HG03045 (cell line): ENCODE data around the gene FABP6.

ENCODE experiments used
- ATAC-seq: cut with Tn5 transposase; IDR thresholded peaks from one replicate; pipeline ENCODE4 v1.9.1; 2021; ENCODE audit warnings: mild to moderate bottlenecking, moderate library complexity; ENCODE audit not compliant: unreplicated experiment

FABP6 gene

DNA sequence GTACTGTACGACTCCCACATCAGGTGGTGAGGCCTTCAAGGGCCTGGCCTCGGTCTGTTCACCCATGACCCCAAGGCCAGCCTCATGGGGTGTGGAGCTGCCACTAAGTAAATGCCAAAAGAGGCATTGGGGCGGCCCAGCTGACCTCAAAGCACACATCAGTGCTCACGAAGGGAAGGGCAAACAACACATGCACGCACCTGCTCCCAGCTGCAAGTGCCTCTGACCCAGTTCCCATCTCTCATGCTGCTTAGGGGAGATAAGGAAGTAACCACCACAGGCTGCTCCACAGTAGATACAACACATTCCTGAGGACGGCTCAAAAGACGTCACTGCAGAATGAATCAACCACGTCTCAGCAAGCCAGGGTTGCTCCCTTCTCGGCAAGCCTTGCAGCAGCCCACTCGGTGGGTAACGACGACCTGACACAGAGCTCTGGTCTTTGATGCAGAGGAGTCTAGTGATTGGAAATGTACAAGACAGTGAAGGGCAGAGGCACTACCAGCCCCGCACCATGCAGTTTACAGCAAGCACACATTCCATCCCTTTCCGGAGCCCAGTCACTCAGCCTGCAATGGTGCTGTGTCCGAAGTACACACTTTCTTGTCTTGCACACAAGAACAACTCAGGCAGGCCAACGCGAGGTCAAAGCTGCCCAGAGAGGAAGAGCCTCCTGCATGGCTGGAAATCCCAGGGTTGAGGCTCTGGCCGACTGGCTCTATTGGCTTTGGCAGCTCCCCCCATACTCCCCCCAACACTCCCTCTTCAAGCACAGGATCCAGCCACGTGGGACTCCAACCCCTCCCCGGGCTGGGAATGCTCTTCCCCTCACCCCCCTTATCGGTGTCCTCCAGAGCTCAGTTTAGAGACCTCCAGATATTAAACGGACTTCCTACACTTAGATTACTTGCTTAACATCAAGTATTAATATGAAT is 31.8 kb downstream of the FABP6 start:
- ATAC-seq, result no peak

DNA sequence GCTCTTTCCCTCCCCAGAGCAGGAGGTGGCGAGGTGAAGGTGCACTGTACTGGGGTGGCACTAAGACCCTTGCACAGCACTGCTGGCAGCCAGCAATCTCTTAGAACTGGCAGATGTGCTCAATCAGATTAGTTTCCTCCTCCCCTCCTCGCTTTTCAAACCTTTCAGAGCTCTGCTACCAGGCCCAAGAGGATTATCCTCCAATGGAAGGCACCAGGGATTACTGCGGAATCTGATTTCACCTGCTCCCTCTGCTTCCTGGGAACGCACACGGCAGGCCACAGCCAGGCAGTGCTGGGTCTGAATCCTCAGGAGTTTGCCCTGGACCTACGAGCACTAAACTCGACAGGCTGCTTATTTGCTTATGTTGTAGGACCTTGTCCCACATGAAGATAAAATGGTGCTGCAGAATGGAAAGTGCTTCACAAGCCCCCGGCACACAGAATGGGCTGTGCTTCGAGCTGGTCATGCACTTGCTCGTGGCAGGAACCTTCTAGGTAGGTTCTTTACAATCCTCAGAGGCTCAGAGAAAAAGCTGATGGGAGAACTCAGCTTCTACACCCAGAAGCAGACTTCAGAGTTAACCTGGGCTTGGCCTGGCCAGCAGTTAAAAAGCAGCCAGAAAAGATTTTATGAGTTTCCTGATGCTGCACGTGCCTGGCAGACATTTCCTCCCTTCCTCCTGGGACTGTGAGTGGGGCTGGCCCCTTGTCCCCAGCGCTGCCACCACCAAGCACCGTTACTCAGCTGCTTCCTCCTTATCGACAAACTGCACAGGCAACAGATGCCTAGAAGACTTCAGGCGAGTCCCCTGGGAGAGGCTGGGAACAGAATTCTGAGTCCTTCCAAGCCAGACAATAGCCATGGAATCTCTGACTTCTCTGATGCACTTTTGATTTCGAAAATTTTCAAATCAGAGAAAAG is 33.1 kb downstream of the FABP6 start:
- ATAC-seq, result no peak

DNA sequence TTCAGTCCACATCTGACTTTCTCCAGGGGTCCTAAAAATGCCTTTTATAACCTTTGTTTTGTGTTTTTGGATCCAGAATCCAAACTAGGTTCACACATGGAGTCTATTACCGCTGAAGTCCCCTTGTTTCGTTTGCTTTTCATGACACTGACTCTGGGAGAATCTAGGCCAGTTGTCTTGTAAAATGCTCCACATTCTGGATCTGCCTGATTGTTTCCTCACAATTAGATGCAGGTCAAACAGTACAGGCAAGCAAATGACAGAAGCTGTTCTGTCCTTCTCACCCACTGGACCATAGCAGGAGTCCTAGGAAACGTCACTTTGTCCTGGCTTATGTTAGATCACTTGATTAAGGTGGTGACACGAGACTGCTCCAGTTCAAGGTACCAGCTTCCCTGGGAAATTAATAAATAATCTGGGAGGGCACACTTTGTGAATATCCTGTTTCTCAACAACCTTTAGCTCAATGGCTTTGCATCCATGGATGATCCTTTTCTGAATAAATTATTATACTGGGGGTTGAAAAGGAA is 34.1 kb downstream of the FABP6 start:
- ATAC-seq, result no peak

DNA sequence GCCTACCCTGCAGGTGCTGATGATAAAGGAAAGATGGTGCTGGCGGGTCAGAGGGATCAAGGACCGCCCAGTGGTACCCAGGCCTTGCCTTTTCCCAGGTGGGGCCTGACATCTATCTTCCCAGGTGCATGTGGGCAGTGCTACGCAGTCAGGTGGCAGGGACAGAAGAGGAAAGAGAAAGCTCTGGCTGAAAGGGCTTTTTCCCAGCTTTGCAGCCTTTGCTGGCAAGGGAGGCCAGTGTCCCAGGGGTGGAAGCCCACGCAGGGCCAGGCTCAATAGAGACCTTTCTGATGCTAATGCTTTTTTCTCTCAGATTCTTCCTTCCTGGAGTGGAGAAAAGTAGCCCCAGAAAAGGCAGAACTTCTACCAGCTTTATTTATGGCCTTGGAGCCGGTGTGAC is 36.7 kb downstream of the FABP6 start:
- no peak for ATAC-seq

DNA sequence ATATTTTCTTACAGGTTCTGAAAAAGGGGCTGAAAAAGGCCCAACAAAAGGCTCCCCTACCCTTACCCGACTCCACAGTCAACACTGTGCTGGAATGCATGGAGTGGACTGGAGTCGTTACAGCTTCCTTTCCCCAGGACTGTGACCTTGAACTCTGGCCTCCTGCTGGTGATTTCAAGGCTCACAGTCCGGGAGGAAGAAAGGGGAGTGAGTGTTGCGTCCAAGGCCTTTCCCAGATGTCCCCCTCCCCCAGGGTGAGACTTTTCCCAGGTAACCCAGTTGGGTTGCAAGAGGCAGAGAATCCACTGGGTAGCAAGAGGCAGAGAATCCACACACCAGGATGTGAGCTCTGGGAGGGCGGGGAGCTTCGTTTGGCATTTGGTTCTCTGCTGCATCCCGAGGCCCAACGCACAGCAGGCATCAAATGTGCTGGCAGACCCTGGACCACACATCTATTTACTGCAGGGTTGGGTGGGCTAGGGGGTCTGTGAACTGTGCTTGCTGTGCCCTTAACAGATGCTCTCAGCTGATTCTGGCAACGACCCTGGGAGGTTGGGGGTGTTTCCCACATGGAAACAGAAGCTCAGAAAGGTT is 37.5 kb downstream of the FABP6 start:
- ATAC-seq, result no peak

DNA sequence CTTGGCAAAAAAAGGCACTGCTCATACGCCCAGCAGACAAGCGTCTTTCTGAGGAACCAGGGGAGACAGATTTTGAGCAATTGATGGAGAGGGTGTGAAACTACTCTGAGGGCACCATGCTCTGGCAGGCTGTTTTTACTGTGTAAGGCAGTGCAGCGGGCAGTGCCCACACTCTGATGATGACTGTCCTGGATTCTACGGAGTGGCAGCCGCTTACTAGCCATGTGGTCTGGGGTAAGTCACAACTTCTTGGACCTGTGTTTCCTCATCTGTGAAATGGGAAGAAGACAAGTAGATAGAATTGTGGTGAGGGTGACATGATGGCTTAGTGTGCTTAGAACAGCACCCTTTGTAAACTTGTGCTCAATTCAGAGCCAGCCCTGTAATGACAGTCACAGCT is 38.8 kb downstream of the FABP6 start:
- no peak for ATAC-seq

DNA sequence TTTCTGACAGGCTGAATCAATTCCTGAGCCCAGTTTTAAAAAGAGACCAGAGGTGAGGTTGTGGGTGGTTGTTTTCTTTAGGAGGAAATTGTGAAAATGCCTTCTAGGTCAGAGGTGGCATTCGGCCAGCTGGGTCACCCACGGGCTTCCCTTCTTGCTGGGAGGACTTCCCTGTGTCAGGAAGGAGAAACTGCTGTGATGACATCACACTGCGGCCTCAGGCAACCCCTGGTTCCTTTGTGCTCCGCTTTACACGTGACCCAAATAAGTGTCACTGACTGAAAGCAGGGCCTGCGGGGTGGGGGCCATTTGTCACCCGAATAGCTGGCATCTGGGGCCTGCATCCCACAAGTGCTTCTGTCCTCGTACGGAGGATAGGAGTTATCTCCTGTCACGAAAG is 39.7 kb downstream of the FABP6 start:
- no peak for ATAC-seq

DNA sequence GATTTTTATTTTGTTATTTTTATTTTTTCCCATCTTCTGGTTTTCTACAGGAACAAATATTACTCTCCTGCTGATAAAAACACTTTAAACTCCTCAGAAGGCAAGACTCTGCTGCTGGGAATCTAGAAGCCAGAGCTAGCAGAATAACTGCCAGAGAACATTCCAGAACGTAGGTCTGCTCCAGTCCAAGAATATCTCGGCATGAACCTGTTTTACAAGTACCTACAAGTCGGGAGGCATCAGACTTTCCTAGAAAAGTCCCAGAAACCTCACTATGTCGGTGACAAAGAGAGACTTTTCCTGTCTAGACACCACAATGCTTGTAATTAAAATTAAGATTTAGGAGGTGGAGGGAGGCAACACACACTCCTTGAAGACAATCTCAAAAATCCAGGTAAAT is 41.4 kb downstream of the FABP6 start:
- no peak for ATAC-seq

DNA sequence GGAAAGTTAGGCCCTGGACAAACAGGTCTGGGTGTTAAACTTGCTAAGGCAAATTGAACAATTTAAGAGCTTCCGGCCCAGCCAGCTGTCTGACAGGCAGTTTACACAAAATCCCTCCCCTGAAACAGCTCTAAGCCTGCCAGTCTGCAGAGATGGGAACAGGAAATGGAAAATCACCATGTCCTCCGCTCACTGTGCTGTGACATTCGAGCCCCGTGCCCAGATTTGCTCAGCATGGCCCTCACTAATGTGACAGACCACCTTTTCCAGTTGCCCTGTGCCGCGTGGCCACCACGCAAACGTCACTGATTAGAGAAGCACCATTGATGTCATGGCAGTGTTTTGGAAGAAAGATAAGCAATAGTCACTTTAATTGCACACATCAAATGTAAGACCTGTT is 42.1 kb downstream of the FABP6 start:
- ATAC-seq, result no peak

DNA sequence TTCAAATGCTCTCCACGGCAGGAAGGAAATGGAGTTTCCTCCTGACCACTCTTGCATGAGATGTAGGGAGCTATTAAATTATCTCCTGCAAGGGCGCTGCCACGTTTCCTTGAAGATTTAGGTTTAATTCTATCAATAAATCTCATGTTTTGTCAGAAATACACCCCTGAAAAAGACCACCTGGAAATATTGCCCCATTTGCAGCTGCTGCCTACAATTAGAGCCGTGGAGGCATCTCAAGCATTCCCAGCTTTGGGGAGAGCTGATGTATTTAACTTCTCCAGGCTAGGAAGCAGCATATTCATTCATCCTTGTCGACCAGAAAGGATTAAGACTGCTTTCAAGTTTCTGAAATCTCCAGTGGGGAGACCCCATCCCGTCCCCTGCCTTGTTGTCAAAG is 42.5 kb downstream of the FABP6 start:
- ATAC-seq, result no peak

DNA sequence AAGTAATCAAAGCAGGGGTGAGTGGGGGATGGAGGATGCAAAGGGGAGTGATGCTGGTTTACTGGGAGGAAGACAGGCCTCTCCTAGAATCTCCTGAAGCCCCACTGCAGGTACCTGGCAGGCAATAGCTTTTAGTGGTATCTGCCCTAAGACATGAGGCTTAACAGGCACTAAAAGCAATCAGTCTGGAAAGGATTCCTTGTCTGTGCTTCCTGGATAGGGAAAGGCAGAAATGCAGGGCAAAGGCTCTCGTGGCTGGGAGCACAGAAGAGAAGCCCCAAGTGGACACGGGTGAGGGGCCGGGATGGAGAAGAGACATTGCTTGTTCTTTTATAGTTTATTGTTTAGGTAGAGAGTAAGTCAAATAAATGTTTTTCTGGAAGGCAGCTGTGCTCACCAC is 43.0 kb downstream of the FABP6 start:
- ATAC-seq, result no peak

DNA sequence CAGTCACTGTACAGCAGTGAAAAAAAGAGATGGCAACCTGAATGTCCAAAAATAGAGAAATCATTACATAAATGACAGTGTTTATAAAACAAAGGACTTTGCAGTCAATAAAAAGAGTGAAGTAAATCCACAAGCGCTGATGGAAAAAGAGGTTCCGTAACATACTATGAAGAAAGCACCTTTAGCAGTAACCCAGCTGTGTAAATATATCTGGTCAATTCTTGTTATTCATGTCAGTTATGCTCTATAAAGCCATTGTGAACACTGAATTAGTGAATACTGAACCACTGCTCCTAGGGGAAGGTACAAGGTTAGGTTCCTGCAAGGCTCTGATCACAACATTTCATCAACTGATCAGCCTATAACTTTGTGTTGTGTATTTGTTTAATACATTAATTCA is 43.6 kb downstream of the FABP6 start:
- ATAC-seq, result no peak

DNA sequence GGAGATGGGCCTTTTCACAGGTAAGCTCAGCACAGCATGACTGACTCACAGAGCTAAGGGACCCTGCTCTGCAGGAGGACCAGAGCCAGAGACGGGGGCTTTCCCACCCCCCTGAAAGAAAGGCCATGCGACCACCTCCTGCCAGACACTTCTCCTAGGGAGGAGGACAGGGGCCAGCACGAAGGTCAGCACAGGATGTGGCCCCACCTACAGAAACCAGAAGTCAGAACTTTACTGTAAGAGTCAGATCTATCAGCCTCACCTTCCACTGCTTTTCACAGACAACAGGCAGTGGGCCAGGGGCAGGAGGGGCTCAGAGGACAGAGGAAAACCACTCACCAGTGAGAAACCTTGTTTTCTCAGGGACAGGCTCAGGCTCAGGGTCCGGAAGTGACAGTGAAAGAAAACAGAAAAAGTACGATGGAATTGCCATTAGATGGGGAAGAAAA is 45.2 kb downstream of the FABP6 start:
- ATAC-seq, result no peak

DNA sequence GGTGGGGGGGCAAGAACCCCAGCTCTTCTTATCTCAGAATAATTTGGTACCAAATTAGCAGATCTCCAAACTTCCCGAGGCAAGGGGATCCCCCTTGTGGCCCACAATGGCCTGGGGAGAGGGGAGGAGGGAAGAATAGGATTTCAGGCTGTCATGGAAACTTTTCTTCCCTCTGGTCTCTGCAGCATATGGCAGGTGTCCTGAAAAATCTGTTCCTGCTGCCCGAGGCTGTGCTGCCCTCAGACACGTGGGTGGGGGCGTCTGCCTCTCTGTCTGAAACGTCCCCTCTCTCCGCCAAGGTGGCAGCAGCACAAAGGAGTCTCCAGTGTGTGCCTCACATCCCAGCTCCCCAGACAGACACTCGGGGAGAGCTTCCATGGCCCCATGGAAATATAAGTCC is 49.0 kb downstream of the FABP6 start:
- ATAC-seq, result no peak

DNA sequence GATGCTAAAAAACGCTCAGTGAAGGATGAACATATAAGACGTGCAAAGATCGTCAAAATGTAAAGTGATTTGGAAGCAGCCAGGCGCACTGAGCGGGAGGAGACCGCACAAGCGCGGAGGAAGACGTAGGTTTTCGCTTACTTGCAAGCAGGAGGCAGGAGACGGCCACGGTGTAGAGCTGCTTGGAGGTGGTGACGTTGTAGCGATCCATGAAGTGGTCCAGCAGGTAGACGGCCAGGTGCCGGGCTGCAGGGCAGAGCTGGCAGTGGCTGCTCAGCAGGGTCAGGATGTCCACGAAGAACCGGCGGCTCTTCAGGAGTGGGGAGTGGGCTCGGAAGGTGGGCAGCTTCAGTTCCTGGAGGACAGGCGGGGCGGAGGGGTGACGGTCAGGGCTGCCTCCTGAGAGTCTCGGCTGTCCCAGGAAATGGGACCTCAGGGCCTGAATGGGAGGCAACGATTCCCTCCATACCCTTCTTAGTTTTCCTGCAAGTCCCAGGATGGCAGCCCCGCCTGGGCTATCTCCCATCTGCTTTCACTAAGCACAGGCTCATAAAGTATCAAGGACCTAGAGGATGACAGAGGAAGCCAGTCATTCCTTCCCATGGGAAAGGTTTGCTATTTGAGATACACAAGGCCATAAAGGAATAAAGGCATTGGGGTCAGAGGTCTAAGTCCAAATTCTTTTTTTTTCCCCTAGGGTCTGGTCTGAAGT is 51.2 kb downstream of the FABP6 start:
- no peak for ATAC-seq

DNA sequence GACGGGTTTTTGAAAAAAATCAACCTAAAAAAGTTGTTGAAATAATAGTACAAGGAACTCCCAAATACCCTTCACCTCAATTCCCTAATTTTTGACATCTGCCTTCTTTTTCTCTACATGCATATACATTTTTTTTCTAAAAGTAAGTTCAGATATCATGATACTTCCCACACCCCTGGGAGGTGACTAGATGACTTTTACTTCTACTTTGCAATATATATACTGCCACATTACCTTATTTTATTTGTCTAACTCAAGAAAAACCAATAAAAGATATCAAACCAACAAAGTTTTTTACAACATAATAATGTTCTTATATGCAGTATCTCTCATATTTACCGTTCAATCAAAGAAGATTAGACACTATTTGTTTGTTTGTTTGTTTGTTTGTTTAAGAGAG is 52.0 kb downstream of the FABP6 start:
- no peak for ATAC-seq

DNA sequence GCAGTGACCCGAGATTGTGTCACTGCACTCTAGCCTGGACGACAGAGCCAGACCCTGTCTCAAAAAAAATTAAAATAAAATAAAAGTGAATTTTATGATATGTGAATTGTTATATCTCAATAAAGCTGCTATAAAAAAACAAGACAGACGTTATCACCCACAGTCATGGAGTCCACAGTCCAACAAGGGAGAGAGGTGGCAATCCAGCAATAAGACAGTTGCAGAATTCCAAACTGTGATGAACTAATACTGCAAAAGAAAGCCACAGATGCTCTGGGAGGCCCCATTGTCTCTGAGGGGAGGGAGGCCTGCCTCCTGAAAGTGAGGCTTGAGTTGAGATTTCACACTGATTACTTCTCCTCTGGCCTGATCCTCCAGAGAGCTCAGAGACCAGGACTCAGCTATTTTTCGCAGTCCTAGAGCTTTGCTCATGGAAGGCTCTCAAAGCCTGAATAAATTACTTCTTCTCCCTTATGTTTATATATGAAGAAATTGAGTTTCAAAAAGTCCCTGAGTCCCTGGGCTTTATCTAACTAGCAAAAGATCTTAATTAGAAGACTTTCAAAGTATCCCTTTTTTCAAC is 55.1 kb downstream of the FABP6 start:
- ATAC-seq, result no peak

DNA sequence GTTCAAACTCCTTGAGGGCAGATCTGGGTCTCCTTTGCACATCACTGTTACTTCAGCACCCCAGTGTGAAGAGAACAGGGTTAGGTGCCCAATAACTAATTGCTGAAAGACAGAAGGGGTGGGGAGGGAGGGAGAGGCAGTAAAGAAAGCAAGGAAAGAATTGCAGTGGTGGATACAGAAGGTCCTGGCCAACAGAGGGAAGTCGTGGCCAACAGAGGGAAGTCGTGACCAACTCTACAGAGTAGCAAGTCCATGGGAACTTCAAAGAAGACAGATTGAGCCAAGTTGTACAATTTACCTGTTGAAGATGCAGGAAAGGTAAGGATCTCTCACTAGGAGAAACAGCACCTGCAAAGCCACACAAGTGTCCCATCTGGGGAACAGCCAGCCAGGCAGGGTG is 56.0 kb downstream of the FABP6 start:
- ATAC-seq, result no peak

DNA sequence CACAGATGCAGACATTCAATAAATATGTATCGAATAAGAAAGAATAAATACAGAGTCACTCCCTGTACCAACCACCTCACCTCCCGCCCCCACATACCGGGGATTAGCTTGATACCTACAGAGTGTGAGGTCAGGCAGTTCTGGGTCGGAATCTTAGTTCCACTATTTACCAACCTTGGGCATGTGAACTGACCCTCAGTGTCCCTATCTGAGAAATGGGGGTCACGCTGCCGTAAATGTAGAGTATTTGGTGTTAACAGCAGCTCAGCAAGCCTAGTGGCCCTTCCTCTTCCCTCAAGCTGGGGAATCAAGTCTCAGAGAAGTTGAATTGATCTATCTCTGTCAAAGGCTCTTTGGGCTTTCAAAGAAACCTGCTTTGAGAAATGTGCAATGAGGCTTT is 57.6 kb downstream of the FABP6 start:
- no peak for ATAC-seq

DNA sequence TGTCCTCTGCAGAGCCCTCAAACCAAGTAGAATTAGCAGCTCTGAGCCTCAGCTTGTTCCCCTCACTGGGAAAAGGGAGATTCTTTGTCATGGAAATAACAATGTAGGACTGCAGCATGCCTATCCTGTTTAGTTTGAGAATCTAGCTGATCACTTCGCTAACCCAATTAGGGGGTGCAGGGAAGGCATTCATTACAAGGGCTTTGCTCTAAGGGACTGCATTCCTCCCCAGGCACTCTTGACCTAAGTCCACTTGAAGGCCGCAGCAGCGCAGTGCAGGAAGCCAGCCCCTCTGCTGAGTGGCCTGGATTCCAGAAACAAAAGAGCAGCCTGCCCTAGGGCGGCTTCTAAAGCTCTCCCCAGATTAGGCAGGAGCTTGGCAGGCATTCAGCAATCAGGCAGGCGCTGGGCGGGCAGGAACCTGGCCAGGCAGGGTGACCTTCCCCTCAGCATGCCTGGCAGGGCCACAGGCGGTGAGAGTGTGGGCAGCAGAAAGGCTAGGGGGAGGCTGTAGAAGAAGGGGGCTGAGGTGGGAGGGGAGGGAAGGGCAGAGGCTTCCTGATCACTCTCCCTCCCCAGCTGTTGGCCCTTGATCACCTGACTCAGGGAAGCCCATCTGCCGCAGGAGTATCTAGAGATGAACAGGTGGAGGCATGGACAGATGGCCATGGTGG is 58.2 kb downstream of the FABP6 start:
- no peak for ATAC-seq
